Thoracic aorta (tissue), 2 donors: ENCODE results near the gene SLC9B1. TPM values are rescaled to one million over a fixed set of nuclear protein-coding genes. Genes with fewer than 3 reads are reported as not detected.
"Not testable (repeated sequence)": the region's sequence is repeated elsewhere in the genome, so short reads cannot be mapped to it uniquely, and the experiment has no call there.

Experiments
- ATAC-seq: fragments of 150-250 bp; one replicate; pipeline ENCODE4 v1.8.0; 2017; ENCODE audit warnings: low read depth; ENCODE audit not compliant: insufficient number of reproducible peaks, low FRiP score
- DNase-seq: peaks from one replicate; pipeline ENCODE4 v3.0.0-alpha.2; 2020; ENCODE audit warnings: low spot score
- H3K27ac ChIP-seq, 2 donors: fragments of 200-600 bp; sonication (generic); 1 replicate in 1 of 2; 2 replicates in 1 of 2; pipeline ENCODE4 v1.5.1; 2016; ENCODE audit warnings: mild to moderate bottlenecking in 2 of 2, moderate library complexity in 2 of 2
- H3K27me3 ChIP-seq: fragments of 200-600 bp; sonication (generic); replicated peaks from 2 replicates; pipeline ENCODE4 v1.6.0; 2016; ENCODE audit warnings: mild to moderate bottlenecking; ENCODE audit not compliant: insufficient read depth
- H3K36me3 ChIP-seq: fragments of 200-600 bp; sonication (generic); one replicate; pipeline ENCODE4 v1.5.1; 2016
- H3K4me1 ChIP-seq, 2 donors: fragments of 200-600 bp; sonication (generic); 1 replicate in 1 of 2; 2 replicates in 1 of 2; pipeline versions ENCODE4 v1.5.1 to v1.6.0; 2016; ENCODE audit warnings: low read depth in 2 of 2, mild to moderate bottlenecking in 1 of 2; ENCODE audit not compliant: control insufficient read depth in 1 of 2
- H3K4me3 ChIP-seq: fragments of 200-600 bp; sonication (generic); 2 replicates; pipeline ENCODE4 v1.5.1; 2016; ENCODE audit warnings: mild to moderate bottlenecking
- H3K9me3 ChIP-seq: fragments of 200-600 bp; sonication (generic); 2 replicates; pipeline ENCODE4 v1.5.1; 2016
- total RNA-seq, 2 donors: library from RNA; depleted of rRNA; stranded (reverse); fragments of >200 nt; gene quantifications; one replicate each; pipeline versions ENCODE4 v1.1.0 to v1.2.3, GENCODE V29; 2016
- TF ChIP-seq, protein P1 (sequence below): fragments of 200-600 bp; sonication (generic); IDR thresholded peaks from one replicate; pipeline ENCODE4 v1.5.1; 2019; ENCODE audit warnings: antibody characterized with exemption

Gene SLC9B1
- total RNA-seq, 2 donors from 2014 or later = not detected

DNA sequence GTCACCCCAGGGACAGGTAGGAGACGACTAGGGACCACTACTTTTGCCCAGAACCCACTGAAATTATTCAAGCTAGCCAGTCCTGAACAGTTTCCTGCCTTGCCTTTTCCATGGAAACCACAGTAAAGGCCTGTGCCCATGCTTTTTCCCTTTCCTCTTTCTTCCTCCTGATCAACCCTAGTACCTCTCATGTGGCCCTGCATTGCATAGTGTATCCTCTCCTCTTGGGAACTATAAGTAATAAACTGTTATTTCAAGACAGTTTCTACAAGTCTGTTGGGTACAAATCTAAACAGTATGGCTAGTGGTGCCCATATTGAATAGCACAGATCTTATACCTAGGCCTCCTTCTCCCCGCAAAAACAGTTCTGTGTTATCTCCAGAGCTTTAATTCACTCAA, 136.2 kb downstream of the SLC9B1 start:
- DNase-seq (no peak), ATAC-seq (no peak)
- Histone ChIP-seq H3K27ac (no peak overlapping the region), H3K27me3 (no peaks in the 10 kb centered on the region), H3K36me3 (no peaks in the 10 kb centered on the region), H3K4me1 (no peaks in the 10 kb centered on the region), H3K4me3 (no peak overlapping the region), H3K9me3 (no peaks in the 10 kb centered on the region)
- TF ChIP-seq, protein P1, sequence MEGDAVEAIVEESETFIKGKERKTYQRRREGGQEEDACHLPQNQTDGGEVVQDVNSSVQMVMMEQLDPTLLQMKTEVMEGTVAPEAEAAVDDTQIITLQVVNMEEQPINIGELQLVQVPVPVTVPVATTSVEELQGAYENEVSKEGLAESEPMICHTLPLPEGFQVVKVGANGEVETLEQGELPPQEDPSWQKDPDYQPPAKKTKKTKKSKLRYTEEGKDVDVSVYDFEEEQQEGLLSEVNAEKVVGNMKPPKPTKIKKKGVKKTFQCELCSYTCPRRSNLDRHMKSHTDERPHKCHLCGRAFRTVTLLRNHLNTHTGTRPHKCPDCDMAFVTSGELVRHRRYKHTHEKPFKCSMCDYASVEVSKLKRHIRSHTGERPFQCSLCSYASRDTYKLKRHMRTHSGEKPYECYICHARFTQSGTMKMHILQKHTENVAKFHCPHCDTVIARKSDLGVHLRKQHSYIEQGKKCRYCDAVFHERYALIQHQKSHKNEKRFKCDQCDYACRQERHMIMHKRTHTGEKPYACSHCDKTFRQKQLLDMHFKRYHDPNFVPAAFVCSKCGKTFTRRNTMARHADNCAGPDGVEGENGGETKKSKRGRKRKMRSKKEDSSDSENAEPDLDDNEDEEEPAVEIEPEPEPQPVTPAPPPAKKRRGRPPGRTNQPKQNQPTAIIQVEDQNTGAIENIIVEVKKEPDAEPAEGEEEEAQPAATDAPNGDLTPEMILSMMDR = no peak

DNA sequence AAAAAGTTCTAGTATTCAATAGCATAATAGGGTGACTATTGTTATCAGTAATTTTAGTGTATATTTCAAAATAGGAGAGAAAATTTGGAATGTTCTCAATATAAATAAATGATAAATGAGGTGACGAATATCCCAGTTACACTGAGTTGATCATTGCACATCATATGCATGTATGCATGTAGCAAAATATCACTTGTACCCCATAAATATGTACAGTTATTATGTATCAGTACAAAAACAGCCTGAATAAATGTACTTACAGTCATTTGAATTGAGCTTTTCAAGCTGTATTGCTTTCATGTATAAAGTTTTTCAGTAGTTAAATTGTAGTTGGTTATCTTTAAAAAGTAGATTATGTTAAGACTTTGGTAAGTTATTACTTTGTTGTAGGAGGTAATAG, 138.2 kb downstream of the SLC9B1 start:
- TF ChIP-seq, protein P1 = no peak
- no peaks in the 10 kb centered on the region for H3K4me1 ChIP-seq
- DNase-seq (no peak), ATAC-seq (no peak)
- no peaks in the 10 kb centered on the region for H3K9me3 ChIP-seq
- no peak overlapping the region for H3K4me3 ChIP-seq
- no peaks in the 10 kb centered on the region for H3K27me3 ChIP-seq
- no peak overlapping the region for H3K27ac ChIP-seq
- H3K36me3 ChIP-seq = no peaks in the 10 kb centered on the region

DNA sequence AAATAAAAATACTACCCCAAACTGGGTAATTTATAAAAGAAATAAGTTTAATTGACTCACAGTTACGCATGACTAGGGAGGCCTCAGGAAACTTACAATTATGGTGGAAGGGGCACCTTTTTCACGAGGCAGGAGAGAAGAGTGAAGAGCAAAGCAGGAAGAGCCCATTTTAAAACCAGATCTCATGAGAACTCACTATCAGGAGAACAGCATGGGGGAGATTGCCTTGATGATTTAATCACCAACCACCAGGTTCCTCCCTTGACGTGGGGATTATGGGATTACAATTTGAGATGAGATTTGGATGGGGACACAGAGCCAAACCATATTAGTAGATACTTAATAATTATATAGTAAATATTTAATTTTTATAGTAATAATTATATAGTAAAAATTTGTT, 140.6 kb downstream of the SLC9B1 start:
- no peaks in the 10 kb centered on the region for H3K36me3 ChIP-seq
- DNase-seq = no peak
- TF ChIP-seq, protein P1 = no peak
- no peaks in the 10 kb centered on the region for H3K27me3 ChIP-seq
- H3K4me1 ChIP-seq = no peaks in the 10 kb centered on the region
- ATAC-seq = no peak
- no peaks in the 10 kb centered on the region for H3K9me3 ChIP-seq
- H3K27ac ChIP-seq = no peak overlapping the region
- no peak overlapping the region for H3K4me3 ChIP-seq

DNA sequence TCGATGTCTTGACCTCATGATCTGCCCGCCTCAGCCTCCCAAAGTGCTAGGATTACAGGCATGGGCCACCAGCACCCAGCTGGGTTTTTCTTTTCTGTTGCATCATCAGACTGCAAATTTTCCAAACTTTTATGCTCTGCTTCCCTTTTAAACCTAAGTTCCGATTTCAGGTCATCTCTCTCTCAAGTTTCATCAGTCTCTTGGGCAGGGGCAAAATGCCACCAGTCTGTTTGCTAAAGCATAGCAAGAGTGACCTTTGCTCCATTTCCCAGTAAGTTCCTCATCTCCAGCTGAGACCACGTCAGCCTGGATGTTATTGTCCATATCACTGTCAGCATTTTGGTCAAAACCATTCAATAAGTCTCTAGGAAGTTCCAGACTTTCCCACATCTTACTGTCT, 141.2 kb downstream of the SLC9B1 start:
- not testable (repeated sequence) for H3K27ac ChIP-seq, DNase-seq, H3K27me3 ChIP-seq, ATAC-seq, H3K36me3 ChIP-seq, H3K4me3 ChIP-seq, H3K9me3 ChIP-seq, H3K4me1 ChIP-seq

DNA sequence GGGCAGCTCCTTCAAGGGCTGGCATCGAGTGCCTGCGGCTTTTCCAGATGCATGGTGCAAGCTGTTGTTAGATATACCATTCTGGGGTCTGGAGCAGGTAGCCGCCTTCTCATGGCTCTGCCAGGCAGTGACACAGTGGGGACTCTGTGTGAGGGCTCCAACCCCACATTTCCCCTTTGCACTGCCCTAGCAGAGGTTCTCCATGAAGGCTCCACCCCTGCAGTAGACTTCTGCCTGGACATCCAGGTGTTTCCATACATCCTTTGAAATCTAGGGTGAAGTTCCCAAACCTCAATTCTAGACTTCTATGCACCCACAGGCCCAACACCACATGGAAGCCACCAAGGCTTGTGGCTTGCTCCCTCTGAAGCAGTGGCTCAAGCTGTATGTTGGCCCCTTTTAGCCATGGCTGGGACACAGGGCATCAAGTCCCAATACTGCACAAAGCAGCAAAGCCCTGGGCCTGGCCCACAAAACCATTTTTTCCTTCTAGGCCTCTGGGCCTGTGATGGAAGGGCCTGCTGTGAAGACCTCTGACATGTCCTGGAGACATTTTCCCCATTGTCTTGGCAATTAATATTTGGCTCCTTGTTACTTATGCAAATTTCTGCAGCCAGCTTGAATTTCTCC, 141.9 kb downstream of the SLC9B1 start:
- not testable (repeated sequence) for H3K4me1 ChIP-seq, ATAC-seq, DNase-seq, H3K9me3 ChIP-seq, H3K27ac ChIP-seq, H3K36me3 ChIP-seq, H3K27me3 ChIP-seq, H3K4me3 ChIP-seq

DNA sequence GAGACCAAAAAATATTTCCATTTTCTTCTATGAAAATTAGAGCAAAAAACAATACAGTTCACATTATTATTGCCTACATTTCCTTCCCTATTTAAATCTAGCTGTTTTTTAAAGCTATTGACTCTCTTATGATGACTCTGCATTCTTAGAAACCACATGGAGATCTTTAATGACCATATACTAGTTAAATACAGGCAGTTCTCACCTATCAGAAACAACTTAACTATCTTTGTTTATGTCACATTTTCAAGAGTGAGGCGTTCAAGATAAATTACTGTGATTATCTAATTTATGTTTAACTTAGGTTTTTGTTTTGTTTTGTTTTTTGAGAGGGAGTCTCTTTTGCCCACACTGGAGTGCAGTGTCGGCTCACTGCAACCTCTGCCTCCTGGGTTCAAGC, 147.7 kb downstream of the SLC9B1 start:
- peaks cover 6 to 14% of the 10 kb centered on the region in 2 donors for H3K4me1 ChIP-seq
- no peak overlapping the region for H3K27ac ChIP-seq
- no peak overlapping the region for H3K4me3 ChIP-seq
- no peaks in the 10 kb centered on the region for H3K27me3 ChIP-seq
- H3K9me3 ChIP-seq = no peaks in the 10 kb centered on the region
- TF ChIP-seq, protein P1 = no peak
- H3K36me3 ChIP-seq = no peaks in the 10 kb centered on the region
- DNase-seq (no peak), ATAC-seq (no peak)
